ENCODE results near the gene GPR31.

GRCh38 chr6:167165858-167166471 lies 8.2 kb upstream of the GPR31 start:
- TF ChIP-seq CTCF (IDR thresholded peaks at IDR 0.05; ENCODE audit: low read depth, low read length) (no peak), MAX (IDR thresholded peaks at IDR 0.05; ENCODE audit: low read depth, low read length) (no peak), POLR2A (IDR thresholded peaks at IDR 0.05; ENCODE audit: extremely low read depth, insufficient read length) (no peak)

All from NB4 (cell line).